B cell (primary cell): ENCODE measurements around the gene NFE2.

Experiments used
- CTCF ChIP-seq: fragments of 200-600 bp; IDR thresholded peaks from one replicate; pipeline ENCODE4 v1.8.0; 2022; ENCODE audit warnings: antibody characterized with exemption, mild to moderate bottlenecking
- EZH2 ChIP-seq: IDR thresholded peaks from 2 replicates; pipeline ENCODE4 v1.6.1; 2012; ENCODE audit warnings: borderline replicate concordance, low read depth, mild to moderate bottlenecking, moderate library complexity, low read length; ENCODE audit not compliant: insufficient read depth, poor library complexity, severe bottlenecking

- TF ChIP-seq CTCF (no peak), EZH2 (no peak)
Observed at GRCh38 chr12:54331461-54331860, 30.6 kb upstream of the NFE2 start.
